NT2/D1 (cell line): Measurements from ENCODE around the gene MYG1.

Experiments
- SUZ12 ChIP-seq: IDR thresholded peaks from 2 replicates; pipeline ENCODE4 v1.6.1; 2011; ENCODE audit not compliant: insufficient read length, insufficient read depth; ENCODE audit errors: extremely low read depth
- ZNF274 ChIP-seq: IDR thresholded peaks from 2 replicates; pipeline ENCODE4 v1.6.1; 2011; ENCODE audit warnings: mild to moderate bottlenecking, low read depth, low read length

DNA sequence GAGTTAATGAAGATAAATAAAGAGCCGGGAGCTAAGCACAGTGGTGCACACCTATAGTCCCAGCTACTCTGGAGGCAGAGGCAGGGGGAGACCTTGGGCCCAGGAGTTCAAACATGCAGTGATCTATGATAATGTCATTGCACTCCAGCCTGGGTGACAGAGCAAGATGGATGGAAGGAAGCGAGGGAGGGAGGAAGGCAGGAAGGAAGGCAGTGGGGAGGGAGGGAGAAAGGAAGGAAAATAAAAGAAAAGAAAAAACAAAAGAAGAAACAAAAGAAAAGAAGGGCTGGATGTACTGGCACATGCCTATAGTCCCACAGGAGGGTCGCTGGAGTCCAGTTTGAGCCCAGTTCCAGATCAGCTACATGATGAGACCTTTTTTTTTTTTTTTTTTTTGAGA is 55.6 kb downstream of the MYG1 start:
- TF ChIP-seq ZNF274 (no peak), SUZ12 (no peak)
